HL-60 (cell line): ENCODE measurements around the gene SLC6A7.

Source experiments
- DNase-seq, 2 experiments: peaks; one replicate each; pipeline ENCODE4 v3.0.0-alpha.2; 2010 to 2020; ENCODE audit warnings: low read depth in 1 of 2, low spot score in 1 of 2
- H3K27ac ChIP-seq: fragments of 250-450 bp; sonication (Bioruptor Pico); replicated peaks from 2 replicates; pipeline ENCODE4 v1.5.1; 2020; ENCODE audit warnings: mild to moderate bottlenecking, moderate library complexity
- H3K27me3 ChIP-seq: fragments of 250-450 bp; sonication (Bioruptor Pico); 2 replicates; pipeline ENCODE4 v1.5.1; 2021; ENCODE audit warnings: mild to moderate bottlenecking, moderate library complexity; ENCODE audit not compliant: insufficient read depth, poor library complexity, severe bottlenecking
- H3K4me3 ChIP-seq: replicated peaks from 2 replicates; pipeline ENCODE4 v1.5.1; 2011; ENCODE audit warnings: mild to moderate bottlenecking, control low read depth, low read length; ENCODE audit not compliant: insufficient read depth
- CTCF ChIP-seq: IDR thresholded peaks from one replicate; pipeline ENCODE4 v1.5.1; 2011; ENCODE audit warnings: low read length, control low read depth, inconsistent platforms; ENCODE audit not compliant: insufficient read depth
- GABPA ChIP-seq: IDR thresholded peaks from 2 replicates; pipeline ENCODE4 v1.6.1; 2012; ENCODE audit warnings: low read depth
- POLR2AphosphoS5 ChIP-seq: IDR thresholded peaks from 2 replicates; pipeline ENCODE4 v1.6.1; 2012; ENCODE audit warnings: low read depth
- REST ChIP-seq: IDR thresholded peaks from 2 replicates; pipeline ENCODE4 v1.6.1; 2012; ENCODE audit warnings: low read depth; ENCODE audit not compliant: insufficient replicate concordance
- SPI1 ChIP-seq: IDR thresholded peaks from 2 replicates; pipeline ENCODE4 v1.6.1; 2012; ENCODE audit warnings: low read depth, mild to moderate bottlenecking, borderline replicate concordance

Gene SLC6A7

DNA sequence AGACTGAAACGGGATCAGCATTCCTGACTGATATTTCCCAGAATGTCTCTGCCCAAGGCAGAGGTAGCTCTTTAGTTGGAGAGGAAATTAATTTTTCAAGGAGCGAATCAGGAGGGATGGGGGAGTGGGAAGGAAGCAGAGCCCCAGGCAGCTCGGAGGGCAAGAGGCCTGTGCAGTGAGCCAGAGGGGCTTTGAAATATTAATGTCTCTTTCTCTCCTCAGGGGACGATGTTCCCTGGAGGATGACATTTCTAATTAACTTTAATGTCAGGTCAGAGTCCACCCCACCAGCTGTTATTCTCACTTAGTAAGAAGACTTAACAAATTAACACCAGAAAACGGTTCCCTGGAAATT is 45.6 kb downstream of the SLC6A7 start:
- TF ChIP-seq REST (no peak), CTCF (no peak), POLR2AphosphoS5 (no peak), SPI1 (no peak), GABPA (no peak)
- Histone ChIP-seq H3K4me3 (no peak overlapping the region), H3K27me3 (no peaks in the 10 kb centered on the region), H3K27ac (no peak overlapping the region)
- no peak for DNase-seq

DNA sequence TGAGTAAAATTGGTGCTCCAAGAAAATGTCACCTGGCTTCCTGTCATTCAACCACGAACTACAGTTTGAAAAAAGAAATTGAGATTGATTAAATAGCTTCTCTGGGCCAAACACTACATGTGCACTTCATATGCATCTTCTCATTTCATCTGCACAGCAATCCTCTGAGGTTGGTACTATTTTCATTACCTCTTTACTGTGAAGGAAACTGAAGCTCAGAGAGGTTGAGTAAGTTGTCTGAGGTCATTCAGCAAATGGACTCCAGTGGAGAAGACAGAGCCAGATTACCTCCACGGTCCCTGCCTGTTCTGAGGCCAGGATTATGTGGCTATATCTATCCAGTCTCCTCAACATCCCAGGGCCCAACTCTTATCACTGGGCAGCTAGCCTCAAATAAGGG is 46.5 kb downstream of the SLC6A7 start:
- no peak for DNase-seq
- TF ChIP-seq REST (no peak), POLR2AphosphoS5 (no peak), CTCF (no peak), SPI1 (no peak), GABPA (no peak)
- Histone ChIP-seq H3K27me3 (no peaks in the 10 kb centered on the region), H3K27ac (no peak overlapping the region), H3K4me3 (no peak overlapping the region)

DNA sequence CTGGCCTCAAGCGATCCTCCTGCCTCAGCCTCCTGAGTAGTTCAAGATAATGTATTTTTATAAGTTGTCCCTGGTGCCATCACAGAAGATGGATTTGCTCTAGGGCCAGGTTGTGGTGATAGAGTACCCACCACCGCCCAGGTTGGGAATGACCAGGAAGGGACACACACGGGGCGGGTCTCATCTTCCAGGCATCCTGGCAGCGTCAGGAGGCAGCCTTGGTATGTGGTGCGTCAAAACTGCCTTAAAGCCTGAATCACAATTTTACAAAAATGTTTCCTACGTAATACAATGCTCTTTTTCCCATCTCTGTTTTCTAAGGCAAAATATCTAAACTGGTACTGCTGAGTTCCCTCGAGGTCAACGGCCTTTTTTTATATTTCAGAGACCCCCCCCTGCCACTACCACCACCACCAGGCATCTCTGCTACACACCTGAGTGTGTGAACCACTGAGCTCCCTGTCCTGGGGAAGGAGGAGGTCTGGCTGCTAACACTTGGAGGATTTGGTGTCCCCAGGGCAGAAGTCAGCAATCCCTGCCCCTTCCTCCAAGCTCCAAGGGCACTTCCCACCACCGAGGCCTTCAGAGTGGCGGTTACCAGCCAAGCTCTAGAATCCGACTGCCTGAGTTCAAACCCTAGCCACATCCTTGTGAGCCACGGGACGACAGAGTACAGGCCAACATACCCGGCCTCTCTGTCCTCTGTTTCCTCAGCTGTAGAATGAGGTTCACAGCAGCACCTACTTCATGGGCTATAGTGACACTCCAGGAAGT is 47.3 kb downstream of the SLC6A7 start:
- TF ChIP-seq SPI1 = no peak
- no peak overlapping the region for H3K4me3 ChIP-seq
- H3K27ac ChIP-seq = no peak overlapping the region
- no peaks in the 10 kb centered on the region for H3K27me3 ChIP-seq
- DNase-seq = no peak

DNA sequence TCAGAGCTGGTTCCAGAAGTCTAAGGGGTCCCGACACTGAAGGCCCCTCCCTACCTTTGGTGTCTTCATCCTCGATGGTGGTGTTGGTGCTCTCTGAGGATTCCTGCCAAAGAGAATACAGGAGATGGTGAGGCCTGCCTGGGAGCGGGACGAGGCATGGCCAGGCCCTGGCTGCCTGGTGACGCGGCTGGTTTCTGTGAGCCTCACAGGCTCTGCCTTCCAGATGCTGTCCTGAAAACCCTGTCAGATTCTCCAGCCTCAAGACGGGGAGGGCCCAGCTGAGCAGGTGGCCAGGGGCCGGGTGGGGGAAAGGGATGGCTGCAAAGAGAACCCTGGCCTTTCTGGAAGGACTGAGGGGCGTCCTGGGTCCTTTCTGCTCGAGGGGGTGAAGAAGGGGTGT is 48.8 kb downstream of the SLC6A7 start:
- Histone ChIP-seq H3K27me3 (no peaks in the 10 kb centered on the region), H3K4me3 (no peak overlapping the region), H3K27ac (no peak overlapping the region)
- no peak for TF ChIP-seq GABPA
- no peak for TF ChIP-seq SPI1
- no peak for TF ChIP-seq REST
- TF ChIP-seq POLR2AphosphoS5 = no peak
- TF ChIP-seq CTCF = no peak
- DNase-seq = no peak
